ENCODE measurements around the gene BAIAP2L1. TPM values are rescaled to one million over a fixed set of nuclear protein-coding genes. Genes with fewer than 3 reads are reported as not detected.
"Not testable (repeated sequence)": the region's sequence is repeated elsewhere in the genome, so short reads cannot be mapped to it uniquely, and the experiment has no call there.

Gene BAIAP2L1
- 4.6 TPM for total RNA-seq
- long read RNA-seq, partial matches to known transcripts, result 6 of 13 reads
- long read RNA-seq, other reads (novel, unspliced or antisense), result 5 of 13 reads

GRCh38 chr7:98400542-98401340 lies at the start of gene BAIAP2L1:
BAIAP2L1 (minus strand) TSS chr7:98401090; CDS start chr7:98400852, 238 bp downstream.
- peak; percentile 94 for DNase-seq (ENCODE audit: low spot score)

- DNase-seq (ENCODE audit: low spot score), result no peak
These were observed 47.9 kb upstream of the BAIAP2L1 start for GRCh38 chr7:98448766-98449165.

GRCh38 chr7:98440992-98441391 lies 40.1 kb upstream of the BAIAP2L1 start:
- DNase-seq (ENCODE audit: low spot score), result not testable (repeated sequence)

- DNase-seq (ENCODE audit: low spot score), result no peak
These were observed 38.6 kb upstream of the BAIAP2L1 start for GRCh38 chr7:98439484-98439883.

- DNase-seq (ENCODE audit: low spot score), result no peak
These were observed 33.2 kb upstream of the BAIAP2L1 start for GRCh38 chr7:98434087-98434486.

GRCh38 chr7:98429799-98430198 lies 28.9 kb upstream of the BAIAP2L1 start:
- DNase-seq (ENCODE audit: low spot score), result no peak

GRCh38 chr7:98423043-98423442 lies 22.2 kb upstream of the BAIAP2L1 start:
- no peak for DNase-seq (ENCODE audit: low spot score)

- no peak for DNase-seq (ENCODE audit: low spot score)
These were observed 20.2 kb upstream of the BAIAP2L1 start for GRCh38 chr7:98420966-98421612.

GRCh38 chr7:98419988-98420387 lies 19.1 kb upstream of the BAIAP2L1 start:
- DNase-seq (ENCODE audit: low spot score), result not testable (repeated sequence)

- not testable (repeated sequence) for DNase-seq (ENCODE audit: low spot score)
These were observed 18.4 kb upstream of the BAIAP2L1 start for GRCh38 chr7:98419316-98419691.

- DNase-seq (ENCODE audit: low spot score), result no peak
These were observed 17.9 kb upstream of the BAIAP2L1 start for GRCh38 chr7:98418636-98419315.

GRCh38 chr7:98418271-98418635 lies 17.4 kb upstream of the BAIAP2L1 start:
- no peak for DNase-seq (ENCODE audit: low spot score)

GRCh38 chr7:98417604-98418270 lies 16.8 kb upstream of the BAIAP2L1 start:
- DNase-seq (ENCODE audit: low spot score), result not testable (repeated sequence)

GRCh38 chr7:98414205-98414900 lies 13.5 kb upstream of the BAIAP2L1 start:
- DNase-seq (ENCODE audit: low spot score), result no peak

- DNase-seq (ENCODE audit: low spot score), result not testable (repeated sequence)
These were observed 12.8 kb upstream of the BAIAP2L1 start for GRCh38 chr7:98413655-98414054.

- DNase-seq (ENCODE audit: low spot score), result no peak
These were observed 9.0 kb upstream of the BAIAP2L1 start for GRCh38 chr7:98409843-98410242.

- not testable (repeated sequence) for DNase-seq (ENCODE audit: low spot score)
These were observed 7.3 kb upstream of the BAIAP2L1 start for GRCh38 chr7:98408146-98408545.

- DNase-seq (ENCODE audit: low spot score), result no peak
These were observed 5.9 kb upstream of the BAIAP2L1 start for GRCh38 chr7:98406827-98407226.

- no peak for DNase-seq (ENCODE audit: low spot score)
These were observed 4.0 kb upstream of the BAIAP2L1 start for GRCh38 chr7:98404840-98405239.

GRCh38 chr7:98399890-98400541 lies 874 bp downstream of the BAIAP2L1 start:
- DNase-seq (ENCODE audit: low spot score), result no peak

All from mesenteric fat pad (tissue), 1 donor.